OCI-LY7 (cell line): ENCODE measurements around the gene SYT2. TPM values are rescaled to one million over a fixed set of nuclear protein-coding genes. Genes with fewer than 3 reads are reported as not detected.
"Not testable (repeated sequence)": the region's sequence is repeated elsewhere in the genome, so short reads cannot be mapped to it uniquely, and the experiment has no call there.

Experiments
- BruUV-seq: library from RNA; stranded (reverse); fragments of 400-500 nt; replicated peaks from 2 replicates; lab custom pipeline; 2021; lab: Mats Ljungman, UMichigan
- CTCF ChIA-PET: fragments of 300-600 bp; sonication (Branson Sonifier 250); formaldehyde crosslinking; loops from one replicate; lab custom pipeline; 2022; ENCODE audit warnings: antibody characterized with exemption; ENCODE audit not compliant: unreplicated experiment; lab: Charles Lee
- POLR2A ChIA-PET: fragments of 300-600 bp; sonication (Branson Sonifier 250); formaldehyde crosslinking; loops from one replicate; lab custom pipeline; 2022; ENCODE audit warnings: antibody characterized with exemption; lab: Charles Lee
- DNase-seq: peaks from one replicate; pipeline ENCODE4 v3.0.0-alpha.2; 2015; ENCODE audit warnings: low spot score
- H2AFZ ChIP-seq: fragments of 200-600 bp; sonication (generic), shearing (Covaris generic); 2 replicates; pipeline ENCODE4 v1.6.1; 2014; ENCODE audit warnings: mild to moderate bottlenecking, antibody characterized with exemption, low read length, moderate library complexity
- H3K27ac ChIP-seq: fragments of 200-600 bp; sonication (generic); 2 replicates; pipeline ENCODE4 v1.5.1; 2014; ENCODE audit warnings: mixed run types, low read depth, mild to moderate bottlenecking, moderate library complexity, low read length, inconsistent platforms; ENCODE audit not compliant: poor library complexity, severe bottlenecking
- H3K36me3 ChIP-seq: fragments of 200-600 bp; sonication (generic); 2 replicates; pipeline ENCODE4 v1.6.1; 2014; ENCODE audit warnings: mild to moderate bottlenecking, antibody characterized with exemption, low read length, moderate library complexity, mixed read lengths; ENCODE audit not compliant: insufficient read depth
- H3K4me1 ChIP-seq: fragments of 200-600 bp; sonication (generic); 2 replicates; pipeline ENCODE4 v1.5.1; 2014; ENCODE audit warnings: mild to moderate bottlenecking, low read length; ENCODE audit not compliant: insufficient read depth, poor library complexity, severe bottlenecking
- H3K4me2 ChIP-seq: fragments of 200-600 bp; sonication (generic); 2 replicates; pipeline ENCODE4 v1.6.1; 2014; ENCODE audit warnings: mild to moderate bottlenecking, low read length
- H3K4me3 ChIP-seq: fragments of 200-600 bp; sonication (generic); 2 replicates; pipeline ENCODE4 v1.5.1; 2014; ENCODE audit warnings: mild to moderate bottlenecking, low read depth, low read length; ENCODE audit not compliant: poor library complexity, severe bottlenecking
- H3K79me2 ChIP-seq: fragments of 200-600 bp; sonication (generic); 2 replicates; pipeline ENCODE4 v1.6.1; 2016; ENCODE audit warnings: low read depth, mild to moderate bottlenecking, low read length, moderate library complexity, mixed read lengths; ENCODE audit not compliant: insufficient read depth
- H3K9me2 ChIP-seq: fragments of 200-600 bp; sonication (generic); 2 replicates; pipeline ENCODE4 v1.6.1; 2016; ENCODE audit warnings: mild to moderate bottlenecking, low read length, mixed read lengths; ENCODE audit not compliant: insufficient read depth
- H3K9me3 ChIP-seq: fragments of 200-600 bp; sonication (generic); 2 replicates; pipeline ENCODE4 v1.6.1; 2014; ENCODE audit warnings: mild to moderate bottlenecking, mixed run types, low read length, mixed read lengths
- H4K20me1 ChIP-seq: fragments of 200-600 bp; sonication (generic); 2 replicates; pipeline ENCODE4 v1.6.1; 2014; ENCODE audit warnings: mild to moderate bottlenecking, antibody characterized with exemption, low read length, moderate library complexity, mixed read lengths; ENCODE audit not compliant: insufficient read depth
- CTCF ChIP-seq: fragments of 200-600 bp; sonication (generic); conservative IDR thresholded peaks from 2 replicates; pipeline ENCODE4 v1.5.1; 2014; ENCODE audit warnings: mild to moderate bottlenecking, antibody characterized with exemption, low read length, moderate library complexity, mixed read lengths
- EZH2phosphoT487 ChIP-seq: fragments of 200-600 bp; sonication (generic); IDR thresholded peaks from 2 replicates; pipeline ENCODE4 v1.6.1; 2018; ENCODE audit warnings: low read depth, borderline replicate concordance, mild to moderate bottlenecking, mixed run types, antibody characterized with exemption, low read length, moderate library complexity, mixed read lengths
- intact Hi-C: fragments of 100-400 bp; cut with micrococcal nuclease; formaldehyde crosslinking; loops from one replicate; pipeline ENCODE4 v1.10.0; 2022; ENCODE audit not compliant: unreplicated experiment
- total RNA-seq, 2 experiments: library from RNA; depleted of rRNA in 1 of 2; stranded (reverse); fragments of >200 nt in 1 of 2; shearing (Covaris generic) in 1 of 2; gene quantifications; 2 replicates each; pipeline ENCODE4 v1.2.3, GENCODE V29; 2014 to 2022

The SYT2 gene
- total RNA-seq, 2 experiments from 2014 or later: not detected

- no peak overlapping the region for H3K4me3 ChIP-seq
- peaks cover 22% of the 10 kb centered on the region for H3K4me1 ChIP-seq
- CTCF ChIA-PET: interaction anchor here (1.4 kb wide), 1 partner anchor 14 kb away, joined by 3 read pairs; no protein-coding TSS in a partner anchor
- DNase-seq: no peak
- TF ChIP-seq EZH2phosphoT487 (no peak), CTCF (no peak)
- POLR2A ChIA-PET: interaction anchor here (0.7 kb wide), 1 partner anchor 49 kb away, joined by 3 read pairs; no protein-coding TSS in a partner anchor
- H3K4me2 ChIP-seq: no peak overlapping the region
- H2AFZ ChIP-seq: no peak overlapping the region
- H3K9me3 ChIP-seq: no peaks in the 10 kb centered on the region
- no peaks in the 10 kb centered on the region for H3K36me3 ChIP-seq
- H3K9me2 ChIP-seq: no peaks in the 10 kb centered on the region
- H3K27ac ChIP-seq: no peak overlapping the region
- intact Hi-C loops: loop anchor here (10.0 kb wide), 2 partner anchors 391 to 429 kb away; partner anchors contain the start of gene TMEM183A
- no peaks in the 10 kb centered on the region for H4K20me1 ChIP-seq
- H3K79me2 ChIP-seq: no peaks in the 10 kb centered on the region
- BruUV-seq: no TSS peak
These were observed 96.7 kb downstream of the SYT2 start for GRCh38 chr1:202613571-202613970.

GRCh38 chr1:202612036-202612435 is 98.2 kb downstream of the SYT2 start:
- H3K9me3 ChIP-seq, H4K20me1 ChIP-seq, H3K27ac ChIP-seq, H3K9me2 ChIP-seq, H3K36me3 ChIP-seq, BruUV-seq, CTCF ChIA-PET, H3K4me3 ChIP-seq, H2AFZ ChIP-seq, H3K4me2 ChIP-seq, H3K79me2 ChIP-seq, DNase-seq: not testable (repeated sequence)
- POLR2A ChIA-PET: interaction anchor here (0.6 to 1.0 kb wide), 2 partner anchors 164 to 180 kb away, joined by 3 read pairs; no protein-coding TSS in a partner anchor
- H3K4me1 ChIP-seq: peaks cover 22% of the 10 kb centered on the region
- intact Hi-C loops: loop anchor here (10.0 kb wide), 2 partner anchors 393 to 427 kb away; partner anchors contain the start of gene TMEM183A

DNA sequence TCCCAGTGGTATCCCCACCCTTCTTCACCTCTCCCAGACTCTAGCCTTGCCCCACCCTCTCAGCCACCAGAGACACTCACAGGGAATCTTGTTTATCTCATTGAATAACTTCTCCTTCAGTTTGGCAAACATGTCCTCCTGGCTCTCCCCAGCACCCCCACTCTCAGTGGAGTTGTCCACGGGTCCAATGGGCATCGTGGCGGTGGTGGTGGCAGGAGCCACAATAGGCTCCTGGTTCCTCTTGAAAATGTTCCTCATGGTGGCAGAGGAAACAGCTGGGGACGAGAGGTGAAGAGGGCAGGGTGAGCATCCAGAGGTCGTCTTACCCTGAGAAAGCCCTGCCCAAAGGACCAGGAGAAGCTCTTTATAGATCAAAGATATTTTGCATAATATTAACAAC is 104.7 kb downstream of the SYT2 start:
- Histone ChIP-seq H3K27ac (no peak overlapping the region), H3K9me3 (no peaks in the 10 kb centered on the region), H3K79me2 (no peaks in the 10 kb centered on the region), H3K36me3 (no peaks in the 10 kb centered on the region), H3K4me2 (no peak overlapping the region), H4K20me1 (no peaks in the 10 kb centered on the region), H3K4me1 (no peaks in the 10 kb centered on the region), H3K9me2 (no peaks in the 10 kb centered on the region), H2AFZ (no peak overlapping the region), H3K4me3 (no peak overlapping the region)
- no TSS peak for BruUV-seq
- TF ChIP-seq EZH2phosphoT487 (no peak), CTCF (no peak)
- POLR2A ChIA-PET: no interaction called here
- no peak for DNase-seq
- intact Hi-C loops: no loop called here
- CTCF ChIA-PET: no interaction called here
